Fibroblast of lung (primary cell): ENCODE data around the gene ASTN1. TPM values are rescaled to one million over a fixed set of nuclear protein-coding genes. Genes with fewer than 3 reads are reported as not detected.

Source experiments
- DNase-seq, 2 donors: peaks; one replicate each; pipeline versions ENCODE4 v3.0.0 to v3.0.0-alpha.2; 2010; ENCODE audit warnings: low read depth in 2 of 2
- H2AFZ ChIP-seq: 2 replicates; pipeline ENCODE4 v1.5.1; 2012; ENCODE audit warnings: low read length, control low read depth, inconsistent platforms
- H3K27ac ChIP-seq: 2 replicates; pipeline ENCODE4 v1.5.1; 2011; ENCODE audit warnings: low read length, control low read depth; ENCODE audit not compliant: insufficient read depth
- H3K27me3 ChIP-seq: 2 replicates; pipeline ENCODE4 v1.5.1; 2011; ENCODE audit warnings: mild to moderate bottlenecking, low read length; ENCODE audit not compliant: control insufficient read depth, insufficient read depth
- H3K36me3 ChIP-seq: 2 replicates; pipeline ENCODE4 v1.5.1; 2011; ENCODE audit warnings: low read length; ENCODE audit not compliant: control insufficient read depth, insufficient read depth
- H3K4me1 ChIP-seq: 2 replicates; pipeline ENCODE4 v1.5.1; 2011; ENCODE audit warnings: low read length; ENCODE audit not compliant: control insufficient read depth, insufficient read depth; ENCODE audit errors: extremely low read depth
- H3K4me2 ChIP-seq: 2 replicates; pipeline ENCODE4 v1.5.1; 2011; ENCODE audit warnings: low read length, control low read depth; ENCODE audit not compliant: insufficient read depth; ENCODE audit errors: extremely low read depth
- H3K4me3 ChIP-seq, 4 experiments: fragments of 200-600 bp in 1 of 4; sonication (generic) in 1 of 4; replicated peaks in 1 of 4; 2 replicates each; pipeline ENCODE4 v1.5.1; 2011 to 2016; ENCODE audit warnings: low read length in 4 of 4, low read depth in 3 of 4, mild to moderate bottlenecking in 3 of 4, control low read depth in 2 of 4, inconsistent platforms in 1 of 4, mixed read lengths in 1 of 4; ENCODE audit not compliant: insufficient read depth in 1 of 4; ENCODE audit errors: control extremely low read depth in 1 of 4
- H3K79me2 ChIP-seq: 2 replicates; pipeline ENCODE4 v1.5.1; 2012; ENCODE audit warnings: mild to moderate bottlenecking, low read length, inconsistent platforms; ENCODE audit not compliant: control insufficient read depth, insufficient read depth
- H3K9ac ChIP-seq: 2 replicates; pipeline ENCODE4 v1.5.1; 2011; ENCODE audit warnings: mild to moderate bottlenecking, low read length, control low read depth; ENCODE audit not compliant: insufficient read depth
- H3K9me3 ChIP-seq: 2 replicates; pipeline ENCODE4 v1.5.1; 2012; ENCODE audit warnings: low read depth, low read length; ENCODE audit not compliant: control insufficient read depth, insufficient read depth
- H4K20me1 ChIP-seq: 2 replicates; pipeline ENCODE4 v1.5.1; 2011; ENCODE audit warnings: low read length; ENCODE audit not compliant: control insufficient read depth, insufficient read depth; ENCODE audit errors: extremely low read depth
- CTCF ChIP-seq, 2 donors: IDR thresholded peaks in 1 of 2; conservative IDR thresholded peaks in 1 of 2; 1 replicate in 1 of 2; 2 replicates in 1 of 2; pipeline ENCODE4 v1.5.1; 2011 to 2012; ENCODE audit warnings: low read length in 2 of 2, control low read depth in 1 of 2, inconsistent platforms in 1 of 2, low read depth in 1 of 2, mild to moderate bottlenecking in 1 of 2
- EZH2 ChIP-seq: IDR thresholded peaks from 2 replicates; pipeline ENCODE4 v1.5.1; 2012; ENCODE audit warnings: low read length, control low read depth, mild to moderate bottlenecking; ENCODE audit errors: missing control alignments
- polyA plus RNA-seq, 2 donors: library from polyadenylated mRNA; depleted of rRNA in 1 of 2; stranded (reverse) in 1 of 2; unstranded in 1 of 2; fragments of >200 nt; gene quantifications; 2 replicates each; pipeline ENCODE4 v1.2.1, GENCODE V29; 2011 to 2012; ENCODE audit warnings: missing spikeins in 1 of 2
- total RNA-seq: library from RNA; depleted of rRNA; stranded (reverse); fragments of >200 nt; gene quantifications from 2 replicates; pipeline ENCODE4 v1.2.1, GENCODE V29; 2014

Gene ASTN1
- total and polyA plus RNA-seq, 2 donors (not counting 1 experiment from before 2014, with no cell fraction given), result 0.06 to 0.17 TPM

- no peak overlapping the region for H3K27ac ChIP-seq
- no peak for DNase-seq
- H3K4me3 ChIP-seq, result no peak overlapping the region
- no peak overlapping the region for H2AFZ ChIP-seq
- H4K20me1 ChIP-seq, result no peaks in the 10 kb centered on the region
- no peaks in the 10 kb centered on the region for H3K4me1 ChIP-seq
- no peaks in the 10 kb centered on the region for H3K9me3 ChIP-seq
- H3K79me2 ChIP-seq, result no peaks in the 10 kb centered on the region
- TF ChIP-seq CTCF (conservative IDR thresholded peaks at IDR 0.05 in 1 of 2, IDR thresholded peaks at IDR 0.05 in 1 of 2; ENCODE audit: low read depth in 1 of 2, low read length in 2 of 2), result no peak
- no peak for TF ChIP-seq EZH2
- H3K27me3 ChIP-seq, result no peaks in the 10 kb centered on the region
- no peaks in the 10 kb centered on the region for H3K36me3 ChIP-seq
- H3K9ac ChIP-seq, result no peak overlapping the region
- no peak overlapping the region for H3K4me2 ChIP-seq
Measured at GRCh38 chr1:176954242-176954641, 210.3 kb downstream of the ASTN1 start.

- Histone ChIP-seq H3K9ac (no peak overlapping the region), H3K79me2 (no peaks in the 10 kb centered on the region), H2AFZ (no peak overlapping the region), H3K4me3 (no peak overlapping the region), H3K9me3 (no peaks in the 10 kb centered on the region), H3K27me3 (no peaks in the 10 kb centered on the region), H3K27ac (no peak overlapping the region), H3K4me1 (no peaks in the 10 kb centered on the region), H3K36me3 (no peaks in the 10 kb centered on the region), H3K4me2 (no peak overlapping the region), H4K20me1 (no peaks in the 10 kb centered on the region)
- no peak for DNase-seq
- TF ChIP-seq EZH2, result no peak
- no peak for TF ChIP-seq CTCF (conservative IDR thresholded peaks at IDR 0.05 in 1 of 2, IDR thresholded peaks at IDR 0.05 in 1 of 2; ENCODE audit: low read depth in 1 of 2, low read length in 2 of 2)
Measured at GRCh38 chr1:176950736-176951324, 213.7 kb downstream of the ASTN1 start.

- Histone ChIP-seq H3K27me3 (no peaks in the 10 kb centered on the region), H2AFZ (no peak overlapping the region), H3K27ac (no peak overlapping the region), H3K9me3 (no peaks in the 10 kb centered on the region), H3K4me2 (no peak overlapping the region), H3K79me2 (no peaks in the 10 kb centered on the region), H4K20me1 (no peaks in the 10 kb centered on the region), H3K36me3 (no peaks in the 10 kb centered on the region), H3K4me1 (no peaks in the 10 kb centered on the region), H3K9ac (no peak overlapping the region), H3K4me3 (no peak overlapping the region)
- DNase-seq, result peak; percentile 2 to 29
- TF ChIP-seq CTCF (conservative IDR thresholded peaks at IDR 0.05 in 1 of 2, IDR thresholded peaks at IDR 0.05 in 1 of 2; ENCODE audit: low read depth in 1 of 2, low read length in 2 of 2), result peak; percentile 29 to 36
- no peak for TF ChIP-seq EZH2
Measured at GRCh38 chr1:176949033-176949662, 215.4 kb downstream of the ASTN1 start.
